Measurements from ENCODE around the gene OR6M1. TPM values are rescaled to one million over a fixed set of nuclear protein-coding genes. Genes with fewer than 3 reads are reported as not detected.

The OR6M1 gene
- total RNA-seq, 1 donor from 2014 or later, result not detected

GRCh38 chr11:123762422-123762821 lies 43.7 kb downstream of the OR6M1 start:
- no peak overlapping the region for H2AFZ ChIP-seq (ENCODE audit: low read depth, low read length)
- no peak overlapping the region for H3K4me3 ChIP-seq (ENCODE audit: insufficient read depth, low read depth, low read length)
- H3K27ac Mint-ChIP-seq (ENCODE audit: unreplicated experiment), result no peak overlapping the region
- H3K4me1 ChIP-seq (ENCODE audit: insufficient read depth, low read length), result no peaks in the 10 kb centered on the region
- no peaks in the 10 kb centered on the region for H3K9me3 ChIP-seq (ENCODE audit: insufficient read depth, low read depth, low read length)
- H4K20me1 ChIP-seq (ENCODE audit: insufficient read depth, low read length), result no peaks in the 10 kb centered on the region
- DNase-seq (ENCODE audit: low read depth) (no peak), FAIRE-seq (no peak)
- H3K4me1 Mint-ChIP-seq (ENCODE audit: low read depth, unreplicated experiment), result no peaks in the 10 kb centered on the region
- H3K36me3 Mint-ChIP-seq (ENCODE audit: low read depth, unreplicated experiment), result no peaks in the 10 kb centered on the region
- H3K4me2 ChIP-seq (ENCODE audit: low read length), result no peak overlapping the region
- no peak overlapping the region for H3K27ac ChIP-seq (ENCODE audit: low read depth, low read length)
- H3K27me3 Mint-ChIP-seq (ENCODE audit: low read depth, unreplicated experiment), result no peaks in the 10 kb centered on the region
- H3K4me3 Mint-ChIP-seq (ENCODE audit: unreplicated experiment), result no peak overlapping the region
- no peaks in the 10 kb centered on the region for H3K79me2 ChIP-seq (ENCODE audit: insufficient read depth, low read length)
- H3K27me3 ChIP-seq (ENCODE audit: insufficient read depth, low read length), result no peaks in the 10 kb centered on the region
- peaks cover 8% of the 10 kb centered on the region for H3K9me3 Mint-ChIP-seq (ENCODE audit: unreplicated experiment)
- no peak overlapping the region for H3K9ac ChIP-seq (ENCODE audit: low read length)
- H3K36me3 ChIP-seq (ENCODE audit: insufficient read depth, low read length), result no peaks in the 10 kb centered on the region
- TF ChIP-seq EZH2 (IDR thresholded peaks at IDR 0.05; ENCODE audit: insufficient read depth, low read length), result no peak

- FAIRE-seq, result no peak
- H3K4me2 ChIP-seq (ENCODE audit: low read length), result no peak overlapping the region
- H3K9me3 Mint-ChIP-seq (ENCODE audit: unreplicated experiment), result peaks cover 8% of the 10 kb centered on the region
Observed at GRCh38 chr11:123760894-123761293, 45.3 kb downstream of the OR6M1 start.

GRCh38 chr11:123757976-123758375 lies 48.2 kb downstream of the OR6M1 start:
- no peaks in the 10 kb centered on the region for H3K27me3 ChIP-seq (ENCODE audit: insufficient read depth, low read length)
- H3K27ac ChIP-seq (ENCODE audit: low read depth, low read length), result no peak overlapping the region
- H4K20me1 ChIP-seq (ENCODE audit: insufficient read depth, low read length), result no peaks in the 10 kb centered on the region
- Mint-ChIP-seq H3K4me3 (ENCODE audit: unreplicated experiment) (no peak overlapping the region), H3K4me1 (ENCODE audit: low read depth, unreplicated experiment) (no peaks in the 10 kb centered on the region), H3K27ac (ENCODE audit: unreplicated experiment) (no peak overlapping the region), H3K27me3 (ENCODE audit: low read depth, unreplicated experiment) (no peaks in the 10 kb centered on the region), H3K9me3 (ENCODE audit: unreplicated experiment) (peaks cover 8% of the 10 kb centered on the region), H3K36me3 (ENCODE audit: low read depth, unreplicated experiment) (no peaks in the 10 kb centered on the region)
- no peak overlapping the region for H3K4me3 ChIP-seq (ENCODE audit: insufficient read depth, low read depth, low read length)
- FAIRE-seq, result no peak
- TF ChIP-seq CTCF (IDR thresholded peaks at IDR 0.05; ENCODE audit: insufficient read depth, low read depth, low read length), result no peak
- no peak overlapping the region for H2AFZ ChIP-seq (ENCODE audit: low read depth, low read length)
- H3K4me2 ChIP-seq (ENCODE audit: low read length), result no peak overlapping the region
- no peaks in the 10 kb centered on the region for H3K36me3 ChIP-seq (ENCODE audit: insufficient read depth, low read length)
- H3K4me1 ChIP-seq (ENCODE audit: insufficient read depth, low read length), result no peaks in the 10 kb centered on the region
- H3K9ac ChIP-seq (ENCODE audit: low read length), result no peak overlapping the region
- no peak for DNase-seq (ENCODE audit: low read depth)
- no peaks in the 10 kb centered on the region for H3K9me3 ChIP-seq (ENCODE audit: insufficient read depth, low read depth, low read length)
- no peaks in the 10 kb centered on the region for H3K79me2 ChIP-seq (ENCODE audit: insufficient read depth, low read length)

More at GRCh38 chr11:123760894-123761293, 45.3 kb downstream of the OR6M1 start:
- H3K4me1 Mint-ChIP-seq (ENCODE audit: low read depth, unreplicated experiment), result no peaks in the 10 kb centered on the region
- H3K36me3 Mint-ChIP-seq (ENCODE audit: low read depth, unreplicated experiment), result no peaks in the 10 kb centered on the region
- Histone ChIP-seq H3K27ac (ENCODE audit: low read depth, low read length) (no peak overlapping the region), H4K20me1 (ENCODE audit: insufficient read depth, low read length) (no peaks in the 10 kb centered on the region), H2AFZ (ENCODE audit: low read depth, low read length) (no peak overlapping the region), H3K27me3 (ENCODE audit: insufficient read depth, low read length) (no peaks in the 10 kb centered on the region), H3K36me3 (ENCODE audit: insufficient read depth, low read length) (no peaks in the 10 kb centered on the region), H3K9me3 (ENCODE audit: insufficient read depth, low read depth, low read length) (no peaks in the 10 kb centered on the region), H3K4me1 (ENCODE audit: insufficient read depth, low read length) (no peaks in the 10 kb centered on the region), H3K4me3 (ENCODE audit: insufficient read depth, low read depth, low read length) (no peak overlapping the region), H3K79me2 (ENCODE audit: insufficient read depth, low read length) (no peaks in the 10 kb centered on the region), H3K9ac (ENCODE audit: low read length) (no peak overlapping the region)
- no peak for DNase-seq (ENCODE audit: low read depth)
- TF ChIP-seq EZH2 (IDR thresholded peaks at IDR 0.05; ENCODE audit: insufficient read depth, low read length) (no peak), CTCF (IDR thresholded peaks at IDR 0.05; ENCODE audit: insufficient read depth, low read depth, low read length) (no peak)
- no peak overlapping the region for H3K27ac Mint-ChIP-seq (ENCODE audit: unreplicated experiment)
- no peak overlapping the region for H3K4me3 Mint-ChIP-seq (ENCODE audit: unreplicated experiment)
- no peaks in the 10 kb centered on the region for H3K27me3 Mint-ChIP-seq (ENCODE audit: low read depth, unreplicated experiment)

Data from astrocyte (in vitro differentiated cells and primary cell).